Stimulated activated CD8-positive, alpha-beta memory T cell treated with anti-CD3 and anti-CD28 coated beads, Interleukin-15, amount 100 ng/mL, for 4 hours (primary cell): ENCODE measurements around the gene CREB3L2.
"Not testable (repeated sequence)": the region's sequence is repeated elsewhere in the genome, so short reads cannot be mapped to it uniquely, and the experiment has no call there.

Experiments used
- DNase-seq, 2 donors: peaks; one replicate each; pipeline ENCODE4 v3.0.0-alpha.2; 2020; ENCODE audit warnings: low read depth in 2 of 2

Gene CREB3L2

DNA sequence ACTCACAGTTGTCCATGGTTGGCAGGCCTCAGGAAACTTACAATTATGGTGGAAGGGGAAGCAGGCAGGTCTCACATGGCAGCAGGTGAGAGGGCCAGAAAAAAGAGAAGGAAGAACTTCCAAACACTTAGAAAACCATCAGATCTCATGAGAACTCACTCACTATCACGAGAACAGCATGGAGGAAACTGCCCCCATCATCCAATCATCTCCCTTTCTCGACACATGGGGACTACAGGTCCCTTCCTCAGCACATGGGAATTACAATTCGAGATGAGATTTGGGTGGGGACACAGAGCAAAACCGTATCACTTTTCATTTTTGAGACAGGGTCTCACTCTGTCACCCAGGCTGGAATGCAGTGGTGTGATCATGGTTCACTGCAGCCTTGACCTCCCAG is 12.3 kb upstream of the CREB3L2 start:
- not testable (repeated sequence) for DNase-seq

DNA sequence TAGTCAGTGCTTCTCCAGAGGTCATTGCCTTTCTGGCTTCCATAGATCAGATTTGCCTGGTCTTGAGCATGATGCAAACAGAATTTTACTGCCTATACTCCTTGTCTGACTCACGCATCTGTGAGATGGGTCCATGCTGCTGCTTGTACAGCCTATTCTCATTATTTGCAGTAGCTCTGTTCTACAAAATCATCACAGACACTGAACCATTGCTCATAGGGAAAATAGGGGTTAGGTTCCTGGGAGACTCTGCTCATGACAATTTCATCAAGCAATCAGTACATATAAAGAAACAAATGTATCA is 7.4 kb upstream of the CREB3L2 start:
- no peak for DNase-seq

DNA sequence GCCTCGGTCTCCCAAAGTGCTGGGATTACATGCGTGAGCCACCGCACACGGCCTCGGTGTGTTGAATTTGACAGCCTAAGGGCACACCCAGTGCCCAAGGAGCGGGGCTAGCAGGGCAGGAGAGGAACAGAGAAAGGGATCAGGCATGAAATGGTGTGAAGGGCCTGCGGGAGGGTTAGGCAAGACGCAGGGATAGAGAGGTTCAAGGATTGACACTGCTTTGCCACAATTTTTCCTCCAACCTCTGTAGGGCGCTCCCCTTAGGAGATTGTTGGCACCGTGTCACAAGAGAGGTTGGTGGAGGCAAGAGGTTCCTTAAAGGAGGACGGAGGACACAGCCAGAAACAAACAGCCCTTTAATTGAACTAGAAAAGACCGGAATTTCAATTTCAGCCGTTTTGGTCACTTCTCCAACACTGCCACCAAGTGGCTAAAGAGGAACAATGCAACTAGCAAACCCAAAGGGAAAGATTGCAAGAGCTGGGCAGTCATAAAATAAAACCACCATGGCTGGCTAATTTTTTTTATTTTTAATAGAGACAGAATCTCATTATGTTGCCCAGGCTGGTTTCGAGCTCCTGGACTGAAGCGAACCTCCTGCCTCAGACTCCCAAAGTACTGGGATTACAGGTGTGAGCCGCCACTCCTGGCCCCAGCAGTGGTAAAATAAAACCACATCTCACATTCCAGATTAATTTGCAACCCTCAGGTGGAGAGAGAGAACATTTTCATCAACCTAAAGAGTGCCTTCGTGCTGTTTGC is 6.9 kb upstream of the CREB3L2 start:
- DNase-seq: no peak

DNA sequence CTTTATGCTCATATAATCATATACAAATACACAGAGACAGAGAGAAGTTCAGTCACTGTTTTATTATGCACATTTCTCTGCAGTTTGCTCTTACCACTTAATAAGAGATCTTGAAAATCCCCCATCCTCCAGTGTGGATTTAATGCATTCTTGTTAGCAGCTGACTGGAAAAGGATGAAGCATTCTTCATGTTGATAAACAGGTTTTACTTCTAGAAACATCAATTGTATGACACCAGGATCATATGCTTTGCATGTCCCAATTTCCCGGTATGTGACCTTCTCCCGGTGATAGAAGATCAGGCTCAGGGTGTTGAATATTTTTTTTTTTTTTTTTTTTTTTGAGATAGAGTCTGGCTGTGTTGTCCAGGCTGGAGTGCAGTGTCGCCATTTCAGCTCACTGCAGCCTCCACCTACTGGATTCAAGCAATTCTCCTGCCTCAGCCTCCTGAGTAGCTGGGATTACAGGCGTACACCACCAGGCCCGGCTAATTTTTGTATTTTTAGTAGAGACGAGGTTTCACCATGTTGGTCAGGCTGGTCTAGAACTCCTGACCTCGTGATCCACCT is 6.2 kb upstream of the CREB3L2 start:
- DNase-seq: no peak

DNA sequence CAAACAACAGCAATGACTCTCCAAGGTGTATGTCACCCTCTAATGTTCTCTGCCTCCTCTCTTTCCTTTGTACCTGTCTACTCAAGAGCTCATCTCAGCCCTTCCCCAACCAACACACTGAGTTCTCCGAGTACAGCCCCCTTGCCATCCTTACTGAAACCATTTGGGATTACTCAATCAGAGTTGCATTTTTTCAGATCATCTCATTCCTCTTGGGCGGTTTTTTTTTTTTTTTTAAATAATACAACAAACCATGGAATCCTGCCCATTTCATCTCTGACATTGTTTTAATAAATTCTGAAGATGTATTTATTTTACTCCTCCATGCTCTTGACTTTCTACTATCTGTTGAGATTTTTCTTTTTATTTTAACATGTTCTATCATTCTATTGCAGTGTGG is 4.2 kb upstream of the CREB3L2 start:
- DNase-seq: no peak

DNA sequence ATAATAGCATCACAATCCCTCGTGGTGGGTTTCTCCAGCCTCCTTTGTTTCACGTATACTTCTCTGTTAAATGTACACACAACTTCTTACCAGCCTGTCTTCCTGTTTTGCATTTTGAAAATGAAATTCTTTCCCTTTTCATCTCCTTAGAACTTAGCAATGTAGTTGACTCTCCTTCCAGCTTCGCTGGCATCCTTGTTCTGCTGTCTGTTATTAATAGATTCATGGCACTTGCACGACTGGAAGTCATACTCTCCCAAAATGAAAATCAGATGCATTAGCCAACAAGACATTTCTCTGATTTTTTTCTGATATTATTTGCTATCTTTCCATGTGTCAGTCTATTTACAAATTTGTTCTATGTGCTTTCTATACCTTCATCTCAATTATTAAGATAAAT is 3.0 kb upstream of the CREB3L2 start:
- DNase-seq: no peak

DNA sequence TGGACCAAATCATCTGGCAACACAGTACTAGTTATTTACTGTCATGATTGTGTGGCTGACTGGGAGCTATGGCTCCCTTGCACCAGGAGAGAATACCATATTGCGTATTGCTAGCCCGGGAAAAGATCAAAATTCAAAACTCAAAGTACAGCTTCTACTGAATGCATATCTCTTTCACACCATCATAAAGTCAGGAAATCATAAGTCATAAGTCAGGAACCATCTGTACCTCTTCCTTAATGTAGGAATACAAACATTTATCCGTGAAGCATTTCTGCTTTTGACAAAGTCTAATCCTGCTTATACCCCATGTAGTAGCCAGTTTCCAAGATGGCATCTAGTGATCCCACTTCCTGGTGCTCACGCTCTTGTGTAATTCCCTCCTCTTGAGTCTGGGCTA is 2.2 kb upstream of the CREB3L2 start:
- DNase-seq: no peak

DNA sequence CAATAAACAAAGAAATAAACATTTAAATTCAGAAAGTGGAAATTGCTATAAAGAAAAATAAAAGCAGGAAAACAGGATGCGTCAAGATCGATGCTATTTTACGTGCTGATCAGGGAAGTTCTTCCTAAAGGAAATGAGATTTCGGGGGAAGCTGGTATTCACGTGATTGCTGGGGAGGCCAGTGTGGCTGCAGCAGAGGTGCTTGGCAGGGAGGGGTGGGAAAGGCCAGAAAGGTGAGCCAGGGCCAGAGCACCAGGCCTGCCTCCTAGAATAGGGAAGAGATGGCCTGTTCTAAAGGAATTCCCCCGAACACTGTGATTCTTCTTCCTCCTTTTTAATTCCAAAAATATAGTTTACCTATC is 923 bp upstream of the CREB3L2 start:
- no peak for DNase-seq

DNA sequence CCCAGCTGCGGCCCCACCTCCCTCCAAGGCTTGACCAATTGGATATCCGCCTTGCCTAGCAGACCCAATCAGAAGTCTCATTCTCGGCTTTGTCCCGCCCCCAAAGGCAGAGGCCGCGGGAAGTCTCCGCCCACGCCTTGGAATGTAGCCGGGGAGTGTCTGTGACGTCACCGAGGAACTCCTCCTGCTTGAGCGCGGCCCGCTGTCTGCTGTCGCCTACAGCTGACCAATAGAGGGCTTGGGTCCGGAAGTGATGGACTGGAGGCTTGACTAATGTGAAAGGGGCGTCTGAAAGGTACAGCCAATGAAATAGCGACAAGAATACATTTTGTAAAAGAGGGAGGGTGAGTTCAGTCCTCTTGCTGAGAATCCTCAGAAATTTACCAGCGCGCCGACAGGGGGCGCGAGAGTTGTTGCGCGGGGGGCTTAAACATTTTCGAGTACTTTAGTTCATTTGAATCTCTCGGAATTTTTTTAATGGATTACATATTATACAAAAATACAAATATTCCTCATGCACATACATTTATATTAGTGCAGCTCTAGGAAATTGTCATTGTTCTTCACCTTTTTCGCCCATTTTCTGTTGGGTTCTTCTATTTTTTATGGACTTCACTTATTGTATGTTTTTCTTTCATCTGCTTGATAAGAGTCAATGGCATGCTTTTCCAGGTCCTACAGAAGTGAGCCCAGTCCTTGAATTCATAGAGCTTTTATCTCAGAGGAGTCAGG is 376 bp upstream of the CREB3L2 start:
- DNase-seq: peak; percentile 91 to 97

DNA sequence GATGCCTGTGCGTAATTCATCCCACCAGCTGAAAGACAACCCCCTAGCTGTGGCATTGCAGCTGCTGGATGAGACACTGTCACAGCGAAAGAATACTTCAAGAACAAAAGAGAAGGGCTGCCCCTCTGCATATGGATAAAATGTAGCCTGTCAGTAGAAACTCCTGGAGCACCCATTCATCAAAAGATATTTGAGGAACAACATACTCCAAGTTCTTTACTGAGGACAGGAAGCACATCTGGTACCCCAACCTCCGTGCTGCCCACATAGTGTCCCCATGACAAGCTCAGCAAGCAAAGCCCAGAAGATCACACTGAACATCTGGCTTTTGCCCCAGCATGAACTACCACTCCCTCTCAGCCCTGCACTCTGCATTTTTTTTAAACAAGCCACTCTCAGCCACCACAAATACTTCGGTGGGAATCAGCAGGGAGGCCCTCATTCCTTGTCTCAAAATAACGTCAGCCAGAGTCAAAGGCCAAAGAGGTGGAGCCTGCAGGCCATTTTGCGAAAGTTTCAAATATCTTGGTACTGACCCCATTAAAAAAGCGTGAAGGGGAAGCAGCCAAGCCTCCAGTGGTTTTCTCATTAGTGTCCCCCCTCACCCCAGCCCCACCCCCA is 1.7 kb downstream of the CREB3L2 start:
- DNase-seq: no peak

DNA sequence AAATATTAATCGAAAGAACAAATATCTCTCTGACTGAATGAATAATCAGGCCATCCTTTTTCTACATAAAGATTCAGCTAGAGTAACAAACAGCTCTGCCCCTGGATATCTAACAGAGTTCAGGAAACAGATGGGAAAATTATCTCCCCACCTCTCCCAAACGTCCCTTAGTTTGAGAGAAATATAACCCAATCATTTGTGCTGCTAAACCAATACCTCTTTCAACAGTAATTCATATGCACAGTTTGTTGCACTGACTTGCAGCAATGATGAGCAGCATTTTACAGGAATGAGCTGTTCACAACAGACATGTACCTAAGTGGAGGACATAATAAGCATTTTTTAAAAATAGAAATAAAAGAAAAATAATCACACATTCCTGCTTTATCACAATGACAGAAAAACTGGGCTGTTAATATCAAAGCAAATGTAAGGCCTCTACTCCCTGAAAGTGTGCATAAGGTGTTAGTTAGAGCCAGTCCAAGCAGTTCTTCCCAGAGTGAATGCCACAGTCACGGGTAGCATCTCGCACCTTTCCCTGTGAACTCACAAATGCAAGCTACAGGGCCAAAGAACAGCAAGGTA is 2.3 kb downstream of the CREB3L2 start:
- no peak for DNase-seq

DNA sequence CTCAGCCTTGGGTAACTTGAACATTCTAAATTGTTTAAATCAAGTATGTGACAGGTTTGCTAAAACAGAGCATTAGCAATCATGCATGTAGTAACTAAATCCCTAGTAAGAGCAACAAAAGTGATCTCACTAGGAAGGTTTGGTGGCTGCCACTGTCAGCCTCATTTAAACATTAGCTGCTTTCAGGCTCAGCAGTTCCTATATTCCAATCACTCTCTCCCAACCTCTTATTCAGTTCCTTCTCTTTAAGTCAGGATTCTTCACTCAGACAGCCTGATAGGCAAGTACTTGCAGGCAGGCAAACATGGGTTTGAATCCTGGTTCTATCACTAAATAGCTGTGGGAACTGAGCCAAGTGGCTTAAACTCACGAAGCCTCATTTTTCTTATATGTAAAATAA is 3.6 kb downstream of the CREB3L2 start:
- no peak for DNase-seq

DNA sequence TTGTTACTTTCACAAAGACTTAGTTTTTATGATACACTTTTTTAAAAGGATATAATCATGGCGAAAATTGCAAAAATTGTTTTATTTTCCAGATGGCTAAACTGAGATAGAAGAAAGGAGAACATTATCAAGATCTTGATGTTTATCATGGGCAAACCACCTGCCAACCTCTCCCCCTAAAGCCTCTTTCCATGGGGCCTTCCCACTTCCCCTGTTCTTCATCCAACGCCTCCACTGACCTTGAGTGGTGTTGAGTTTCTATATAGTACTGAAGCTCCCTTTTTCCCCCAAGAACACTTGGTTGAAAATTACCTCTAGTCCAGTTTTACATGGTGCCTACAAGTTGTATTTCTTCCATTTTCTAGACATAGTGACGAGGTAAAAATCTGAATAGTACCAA is 5.0 kb downstream of the CREB3L2 start:
- no peak for DNase-seq

DNA sequence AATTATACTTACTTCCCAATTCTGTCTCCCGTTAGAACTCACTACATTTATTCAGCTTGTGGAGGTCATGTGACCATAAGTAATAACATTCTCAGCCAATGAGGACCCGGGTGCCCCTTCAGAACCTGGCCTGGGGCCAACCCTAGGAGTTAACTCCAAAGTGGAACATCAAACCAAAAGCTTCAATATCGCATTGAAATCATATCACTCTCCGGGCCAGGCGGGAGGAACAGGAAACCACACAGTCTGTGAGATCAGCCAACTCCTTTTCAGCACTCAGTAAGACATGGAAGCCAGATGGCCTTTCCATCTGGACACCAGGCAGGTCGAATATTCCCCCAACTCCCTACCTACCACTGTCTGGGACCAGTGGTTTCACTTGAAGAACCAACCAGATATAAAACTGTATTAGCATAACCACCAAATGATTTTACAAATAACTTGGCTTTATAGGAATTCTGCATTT is 5.5 kb downstream of the CREB3L2 start:
- no peak for DNase-seq

DNA sequence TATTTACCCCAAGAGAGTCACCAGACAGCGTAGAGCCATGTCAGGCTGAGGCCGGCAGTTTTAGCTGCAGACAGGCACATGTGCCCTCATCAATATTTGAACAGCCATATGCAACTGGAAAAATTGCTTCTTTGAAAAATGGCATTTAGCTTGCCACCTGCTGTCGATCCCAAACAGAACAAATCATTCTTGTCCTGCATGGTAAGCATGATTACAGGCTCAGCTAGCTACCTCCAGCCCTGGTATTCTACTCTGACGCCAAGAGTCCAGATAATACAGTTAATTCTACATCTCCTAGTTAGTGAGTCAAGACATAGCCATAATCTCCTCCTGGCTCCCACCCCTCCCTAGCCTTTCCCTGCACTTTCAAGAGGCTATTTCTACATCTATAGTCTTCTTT is 7.7 kb downstream of the CREB3L2 start:
- no peak for DNase-seq

DNA sequence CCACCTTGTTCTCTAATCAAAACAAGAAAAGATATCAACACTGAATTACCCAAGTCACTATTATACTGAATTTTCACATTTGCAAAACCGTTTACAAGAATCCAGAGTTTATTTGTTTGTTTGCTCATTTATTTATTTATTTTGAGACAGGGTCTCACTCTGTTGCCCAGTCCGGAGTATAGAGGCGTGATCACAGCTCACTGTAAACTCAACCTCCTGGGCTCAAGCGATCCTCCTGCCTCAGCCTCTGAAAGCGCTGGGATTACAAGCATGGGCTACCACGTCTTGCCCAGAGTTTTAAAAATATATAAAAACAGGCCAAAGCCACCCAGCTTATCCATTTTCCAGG is 8.5 kb downstream of the CREB3L2 start:
- no peak for DNase-seq

DNA sequence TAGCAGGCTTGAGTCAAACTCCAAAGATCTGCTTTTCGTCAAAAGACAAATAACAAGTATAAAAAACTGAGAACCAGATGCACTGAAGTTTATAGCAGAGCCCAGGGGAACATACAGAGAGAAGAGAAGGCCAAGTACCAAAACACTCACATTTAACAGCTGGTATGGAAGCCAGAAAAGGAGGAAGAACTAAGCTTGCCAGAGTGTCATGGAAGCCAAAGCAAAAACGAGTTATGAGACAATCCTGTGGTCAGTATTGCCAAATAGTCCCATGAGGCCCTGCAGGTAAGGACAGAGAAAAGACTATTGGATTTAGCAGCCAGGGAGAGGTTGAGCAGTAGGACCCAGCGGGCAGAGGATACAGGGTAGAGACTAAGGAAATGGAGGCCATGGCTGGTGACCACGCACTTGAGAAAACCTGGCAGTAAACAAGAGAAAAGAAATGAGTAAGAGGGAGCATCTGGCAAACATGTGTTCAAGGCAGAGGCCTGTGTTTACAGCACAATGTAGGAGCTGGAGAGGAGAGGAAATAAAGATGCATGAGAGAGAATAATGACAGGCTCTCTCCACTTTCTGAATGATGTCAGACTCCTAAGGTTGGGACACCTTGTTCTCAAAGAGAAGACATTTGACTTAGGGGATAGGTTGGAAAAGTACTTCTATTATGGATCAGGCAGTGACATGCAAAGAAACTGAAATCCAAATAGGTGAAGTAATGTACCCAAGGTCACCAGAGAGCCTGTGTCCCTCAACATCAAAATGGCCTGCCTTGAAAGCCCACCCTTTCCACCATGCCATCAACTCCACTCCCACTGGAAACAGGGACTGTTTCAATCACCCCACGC is 9.1 kb downstream of the CREB3L2 start:
- no peak for DNase-seq

DNA sequence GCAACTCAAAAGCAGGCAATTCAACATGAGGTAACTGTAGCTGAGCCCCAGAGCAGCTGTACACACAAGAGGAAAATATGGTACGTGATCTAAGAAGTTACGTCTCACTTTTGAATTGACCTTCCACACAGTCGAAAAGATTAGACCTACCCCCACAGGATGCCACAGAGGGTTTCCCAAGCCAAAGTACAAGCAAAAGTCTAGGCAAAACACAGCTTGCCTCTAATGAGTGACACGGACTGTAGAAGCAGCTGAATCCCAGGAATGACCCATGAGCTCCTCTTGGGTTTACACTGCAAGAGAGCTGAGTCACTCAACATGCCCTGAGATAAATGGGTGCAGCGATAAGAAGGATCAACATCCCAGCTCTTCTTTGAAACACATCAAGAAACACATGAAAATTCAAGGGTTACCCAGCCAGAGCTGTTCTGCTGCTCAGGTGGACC is 9.8 kb downstream of the CREB3L2 start:
- DNase-seq: no peak

DNA sequence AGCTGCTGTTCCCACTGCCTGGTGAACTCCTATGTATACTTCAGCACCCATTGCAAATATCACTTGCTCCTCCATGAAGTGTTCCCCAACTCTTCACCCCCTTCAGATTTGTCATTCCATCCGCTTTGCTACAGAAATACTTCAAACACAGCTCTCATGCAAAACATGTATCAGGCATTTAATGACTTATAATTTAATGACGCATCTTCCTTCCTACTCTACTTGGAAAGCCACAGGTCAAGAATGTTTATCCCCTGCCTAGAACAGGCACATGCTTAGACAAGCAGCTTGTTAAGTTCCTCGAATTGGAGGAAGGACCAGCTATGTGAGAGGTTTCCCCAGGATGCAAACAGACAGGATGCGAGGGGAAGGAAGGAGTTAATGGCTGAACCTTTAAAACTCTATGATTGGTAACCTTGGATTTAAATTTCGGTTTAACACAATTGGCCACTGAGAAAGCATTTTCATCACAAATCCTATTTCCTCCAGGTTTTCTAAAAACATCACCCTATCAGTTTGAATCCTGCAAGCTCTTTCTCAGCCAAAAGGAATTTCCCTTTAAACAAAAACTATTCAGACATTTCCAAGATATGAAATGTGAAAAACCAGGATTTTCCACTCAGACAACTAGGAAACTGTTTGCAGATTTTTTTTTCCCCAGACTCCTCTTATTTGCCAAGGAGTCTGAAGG is 11.5 kb downstream of the CREB3L2 start:
- no peak for DNase-seq

DNA sequence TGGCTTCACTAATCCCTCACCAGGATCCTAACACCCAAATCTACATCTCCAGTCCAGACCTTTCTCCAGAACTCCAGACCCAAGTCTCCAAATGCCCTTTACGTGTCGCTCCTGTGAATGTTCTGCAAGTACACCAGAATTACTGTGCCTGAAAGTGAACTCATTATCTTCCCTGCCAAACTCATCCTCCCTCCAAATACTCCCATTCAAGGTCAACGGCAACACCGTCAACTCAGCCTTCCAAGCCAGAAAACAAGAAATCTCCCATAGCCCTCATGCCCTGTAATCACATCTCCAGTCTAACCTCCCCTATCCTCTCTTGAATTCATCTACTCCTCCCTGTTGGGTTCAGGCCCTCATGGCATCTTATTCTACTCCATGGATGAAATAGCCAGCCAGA is 12.3 kb downstream of the CREB3L2 start:
- no peak for DNase-seq

DNA sequence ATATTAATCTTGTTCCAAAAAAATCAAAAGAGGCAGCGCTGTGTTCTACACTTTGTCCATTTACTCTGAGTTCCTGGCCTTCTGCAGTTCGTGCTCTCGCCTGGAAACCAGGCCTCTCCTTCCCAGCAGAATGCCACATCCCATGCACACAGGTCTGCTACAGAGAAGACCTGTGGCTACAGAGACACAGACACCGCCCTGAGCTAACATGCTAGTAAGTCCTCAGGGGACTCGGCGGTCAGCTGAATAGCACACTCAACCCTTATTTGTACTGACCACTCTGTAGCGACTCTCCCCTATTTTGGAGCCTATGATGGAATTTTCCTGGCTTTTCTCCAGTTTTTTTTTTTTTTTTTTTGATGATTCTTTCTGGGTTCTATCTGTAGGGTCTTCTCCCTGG is 12.8 kb downstream of the CREB3L2 start:
- no peak for DNase-seq
